ENCODE measurements around the gene SLC29A3. TPM values are rescaled to one million over a fixed set of nuclear protein-coding genes. Genes with fewer than 3 reads are reported as not detected.

Gene SLC29A3
- total and polyA plus RNA-seq, 2 of the 8 experiments (the other 6 are each of a cell fraction or from before 2014, with no cell fraction given), result 14.0 to 24.6 TPM

DNA sequence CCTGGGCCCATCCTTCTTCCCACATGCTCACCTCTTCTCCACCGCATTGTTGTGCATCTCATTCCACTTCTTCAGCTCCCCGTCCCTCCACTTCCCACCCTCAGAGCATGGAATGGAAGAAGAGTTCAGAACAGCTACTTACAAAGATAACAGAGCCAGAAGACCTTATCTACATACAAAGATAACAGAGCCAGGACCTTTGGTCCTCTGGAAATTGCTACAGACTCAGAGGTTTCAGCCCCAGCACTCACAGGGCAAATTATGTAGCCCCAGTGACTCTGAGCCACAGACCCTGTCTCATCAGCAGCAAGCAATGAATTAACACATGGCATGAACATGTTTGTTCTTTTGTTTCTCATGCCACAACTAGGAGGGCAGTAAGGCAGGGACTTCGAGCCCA lies 28.7 kb upstream of the SLC29A3 start:
- ChIA-PET POLR2A (ENCODE audit: partially characterized antibody) (interaction anchor here (0.9 kb wide), 1 partner anchor 9 kb away, joined by 3 read pairs; no protein-coding TSS in a partner anchor), CTCF (ENCODE audit: partially characterized antibody) (interaction anchor here (0.6 to 1.7 kb wide), 5 partner anchors 15 to 360 kb away, joined by 3 to 9 read pairs (median 3); no protein-coding TSS in a partner anchor)
- H4K91ac ChIP-seq (replicated peaks; ENCODE audit: insufficient read length, low read length), result no peak overlapping the region
- H2BK5ac ChIP-seq (ENCODE audit: low read depth, low read length), result no peak overlapping the region
- no peak overlapping the region for H3K4me3 ChIP-seq (ENCODE audit: extremely low read depth in 1 of 4, insufficient read depth in 2 of 4, low read depth in 3 of 4, low read length in 4 of 4)
- no peak overlapping the region for H2AK5ac ChIP-seq (ENCODE audit: low read depth, low read length)
- no peaks in the 10 kb centered on the region for H3K79me2 ChIP-seq (ENCODE audit: control insufficient read depth in 1 of 2, insufficient read depth in 2 of 2, low read length in 2 of 2)
- H3K4ac ChIP-seq (replicated peaks; ENCODE audit: insufficient read length, low read depth, low read length), result no peak overlapping the region
- H3K56ac ChIP-seq (replicated peaks; ENCODE audit: insufficient read length, low read depth, low read length), result no peak overlapping the region
- H4K8ac ChIP-seq (ENCODE audit: extremely low read depth, insufficient read depth, low read length), result no peak overlapping the region
- DNase-seq (ENCODE audit: low read depth in 1 of 2, low spot score in 2 of 2) (no peak), FAIRE-seq (no peak)
- WGBS, 2 experiments (ENCODE audit: extremely low coverage in 1 of 2, insufficient coverage in 1 of 2, insufficient read length in 1 of 2, insufficient replicate concordance in 2 of 2, low coverage in 1 of 2, low lambda C conversion rate in 2 of 2, missing lambda C conversion rate in 1 of 2), result 95% methylated on average over 3 of the region's 3 CpGs; no CpG with 5 or more reads in 1 of the 2 experiments
- no peak overlapping the region for H3K23ac ChIP-seq (ENCODE audit: insufficient read length)
- H3K36me3 ChIP-seq (ENCODE audit: control insufficient read depth in 2 of 4, insufficient read depth in 4 of 4, low read length in 3 of 4), result peaks cover 11 to 47% (median 30%) of the 10 kb centered on the region in 4 experiments; a peak in 7 of 8 replicates
- no peak overlapping the region for H3K27ac ChIP-seq (ENCODE audit: low read depth, low read length)
- H2BK15ac ChIP-seq (ENCODE audit: low read length), result no peak overlapping the region
- 0 out of 2 replicates have a peak, but pooled peaks cover 3% of the 10 kb centered on the region for H3K79me1 ChIP-seq (ENCODE audit: low read depth, low read length)
- peaks cover 5 to 10% of the 10 kb centered on the region in 2 experiments for H4K20me1 ChIP-seq (replicated peaks in 1 of 2; ENCODE audit: control insufficient read depth in 1 of 2, insufficient read depth in 2 of 2, low read length in 2 of 2)
- H3K27me3 ChIP-seq (replicated peaks in 1 of 4; ENCODE audit: control insufficient read depth in 3 of 4, extremely low read depth in 1 of 4, insufficient read depth in 3 of 4, low read length in 3 of 4), result no peaks in the 10 kb centered on the region
- H3K4me2 ChIP-seq (ENCODE audit: insufficient read depth in 1 of 2, low read depth in 2 of 2, low read length in 2 of 2), result no peak overlapping the region
- no peaks in the 10 kb centered on the region for H3K9me3 ChIP-seq (ENCODE audit: insufficient read depth in 2 of 2, low read depth in 1 of 2, low read length in 1 of 2)
- H3K9ac ChIP-seq (replicated peaks in 1 of 4; ENCODE audit: extremely low read depth in 1 of 4, low read depth in 3 of 4, low read length in 3 of 4), result no peak overlapping the region
- H2BK120ac ChIP-seq (replicated peaks; ENCODE audit: low read depth, low read length), result no peak overlapping the region
- no peaks in the 10 kb centered on the region for H3K4me1 ChIP-seq (replicated peaks in 1 of 4; ENCODE audit: control insufficient read depth in 3 of 4, insufficient read depth in 4 of 4, low read length in 3 of 4)
- no peaks in the 10 kb centered on the region for H3K23me2 ChIP-seq (ENCODE audit: low read depth, low read length)
- H3K18ac ChIP-seq (ENCODE audit: extremely low read depth, low read length), result no peak overlapping the region
- H4K5ac ChIP-seq (ENCODE audit: insufficient read length, low read depth, low read length), result no peak overlapping the region
- no peak overlapping the region for H2AFZ ChIP-seq (ENCODE audit: low read length)
- H3K14ac ChIP-seq (ENCODE audit: insufficient read length), result no peak overlapping the region
- H2BK12ac ChIP-seq (ENCODE audit: low read depth, low read length), result no peak overlapping the region
- no peak overlapping the region for H2BK20ac ChIP-seq (ENCODE audit: low read length)
- TF ChIP-seq GTF2F1 (IDR thresholded peaks at IDR 0.05; ENCODE audit: borderline replicate concordance, low read depth, low read length), result no peak
- TF ChIP-seq NANOG (IDR thresholded peaks at IDR 0.05; ENCODE audit: insufficient read depth, low read depth, low read length, poor library complexity, severe bottlenecking), result no peak
- no peak for TF ChIP-seq NRF1 (IDR thresholded peaks at IDR 0.05; ENCODE audit: low read depth, low read length)
- no peak for TF ChIP-seq RFX5 (IDR thresholded peaks at IDR 0.05; ENCODE audit: borderline replicate concordance, low read depth, low read length)
- TF ChIP-seq POLR2A (IDR thresholded peaks at IDR 0.05; ENCODE audit: control extremely low read depth in 1 of 2, low read depth in 2 of 2, low read length in 2 of 2), result no peak
- no peak for TF ChIP-seq BACH1 (IDR thresholded peaks at IDR 0.05; ENCODE audit: low read length)
- TF ChIP-seq BRCA1 (IDR thresholded peaks at IDR 0.05; ENCODE audit: low read depth, low read length), result no peak
- no peak for TF ChIP-seq KDM4A (IDR thresholded peaks at IDR 0.05; ENCODE audit: low read depth, low read length, severe bottlenecking)
- TF ChIP-seq CHD2 (IDR thresholded peaks at IDR 0.05; ENCODE audit: low read length), result no peak
- TF ChIP-seq RAD21 (IDR thresholded peaks at IDR 0.05 in 1 of 2, conservative IDR thresholded peaks at IDR 0.05 in 1 of 2; ENCODE audit: low read depth in 2 of 2, low read length in 2 of 2), result no peak
- TF ChIP-seq FOSL1 (IDR thresholded peaks at IDR 0.05; ENCODE audit: insufficient read depth, low read depth, low read length), result no peak
- no peak for TF ChIP-seq CEBPB (IDR thresholded peaks at IDR 0.05; ENCODE audit: low read depth, low read length)
- TF ChIP-seq MAX (IDR thresholded peaks at IDR 0.05), result no peak
- TF ChIP-seq TAF7 (optimal IDR thresholded peaks at IDR 0.05; ENCODE audit: borderline replicate concordance, low read depth, low read length), result no peak
- no peak for TF ChIP-seq MAFK (IDR thresholded peaks at IDR 0.05; ENCODE audit: low read depth, low read length)

Data from H1 (cell line).